T-cell (primary cell): ENCODE measurements around the gene CEBPB. TPM values are rescaled to one million over a fixed set of nuclear protein-coding genes. Genes with fewer than 3 reads are reported as not detected.

Source experiments
- ATAC-seq, 4 experiments: fragments of 200-7000 bp in 3 of 4; fragments of 150-1000 bp in 1 of 4; cut with Tn5 transposase; replicated peaks in 1 of 4; 1 replicate in 3 of 4; 2 replicates in 1 of 4; pipeline ENCODE4 v1.10.0; 2021; ENCODE audit warnings: moderate library complexity in 3 of 4, mild to moderate bottlenecking in 2 of 4, moderate number of reproducible peaks in 1 of 4
- CTCF ChIA-PET, 2 donors: fragments of 300-600 bp; sonication (Branson Sonifier 250); formaldehyde crosslinking; loops; one replicate each; lab custom pipeline; 2022; ENCODE audit warnings: antibody characterized with exemption in 2 of 2; lab: Charles Lee
- POLR2A ChIA-PET, 2 donors: fragments of 300-600 bp; sonication (Branson Sonifier 250); formaldehyde crosslinking; loops; one replicate each; lab custom pipeline; 2022; ENCODE audit warnings: antibody characterized with exemption in 2 of 2; lab: Charles Lee
- DNase-seq, 35 experiments: peaks; one replicate each; pipeline versions ENCODE4 v3.0.0 to v3.0.0-alpha.2; 2013 to 2023
- H3K27ac ChIP-seq: one replicate; pipeline ENCODE4 v1.5.1; 2013; ENCODE audit warnings: low read length
- H3K27me3 ChIP-seq, 2 experiments: replicated peaks in 1 of 2; 1 replicate in 1 of 2; 2 replicates in 1 of 2; pipeline versions ENCODE4 v1.6.1 to v1.7.0; 2013; ENCODE audit warnings: low read length in 1 of 2, mixed read lengths in 1 of 2; ENCODE audit not compliant: control insufficient read depth in 2 of 2, insufficient read depth in 2 of 2; ENCODE audit errors: extremely low read depth in 1 of 2
- H3K36me3 ChIP-seq, 2 donors: 1 replicate in 1 of 2; 2 replicates in 1 of 2; pipeline versions ENCODE4 v1.6.1 to v1.7.0; 2013; ENCODE audit warnings: low read length in 1 of 2; ENCODE audit not compliant: control insufficient read depth in 2 of 2, insufficient read depth in 1 of 2; ENCODE audit errors: extremely low read depth in 1 of 2
- H3K4me1 ChIP-seq, 2 experiments: 1 replicate in 1 of 2; 2 replicates in 1 of 2; pipeline versions ENCODE4 v1.6.1 to v1.7.0; 2013; ENCODE audit warnings: low read length in 2 of 2, mixed read lengths in 1 of 2; ENCODE audit not compliant: insufficient read depth in 2 of 2, control insufficient read depth in 1 of 2; ENCODE audit errors: extremely low read depth in 1 of 2
- H3K4me3 ChIP-seq, 2 donors: 1 replicate in 1 of 2; 2 replicates in 1 of 2; pipeline versions ENCODE4 v1.5.1 to v1.7.0; 2013; ENCODE audit warnings: mild to moderate bottlenecking in 2 of 2, low read length in 1 of 2, moderate library complexity in 1 of 2; ENCODE audit not compliant: control insufficient read depth in 1 of 2; ENCODE audit errors: extremely low read depth in 1 of 2
- H3K9me3 ChIP-seq: 2 replicates; pipeline ENCODE4 v1.7.0; 2013
- H3K27ac Mint-ChIP-seq, 2 donors: one replicate each; pipeline ENCODE4 v1.8.0; 2020 to 2021; ENCODE audit warnings: mild to moderate bottlenecking in 2 of 2, mixed read lengths in 2 of 2
- H3K27me3 Mint-ChIP-seq, 2 donors: one replicate each; pipeline ENCODE4 v1.8.0; 2021 to 2022; ENCODE audit warnings: mixed read lengths in 2 of 2
- H3K36me3 Mint-ChIP-seq: one replicate; pipeline ENCODE4 v1.8.0; 2021; ENCODE audit warnings: mixed read lengths
- H3K4me1 Mint-ChIP-seq, 3 donors: one replicate each; pipeline ENCODE4 v1.8.0; 2020 to 2022; ENCODE audit warnings: mixed read lengths in 3 of 3, mild to moderate bottlenecking in 1 of 3
- H3K4me3 Mint-ChIP-seq, 3 donors: one replicate each; pipeline ENCODE4 v1.8.0; 2020 to 2022; ENCODE audit warnings: mild to moderate bottlenecking in 3 of 3, mixed read lengths in 3 of 3, moderate library complexity in 3 of 3
- H3K9me3 Mint-ChIP-seq, 3 donors: one replicate each; pipeline ENCODE4 v1.8.0; 2020 to 2022; ENCODE audit warnings: mixed read lengths in 3 of 3
- WGBS: methylation state at CpG from one replicate; pipeline ENCODE4 v1.1.5; 2013; ENCODE audit warnings: missing lambda C conversion rate; ENCODE audit not compliant: insufficient coverage; 5-methylcytosine and 5-hydroxymethylcytosine counted together
- total RNA-seq, 35 experiments: library from RNA in 6 of 35; stranded (reverse) in 6 of 35; fragments of 120-200 nt in 1 of 35; gene quantifications; one replicate each; pipeline versions ENCODE4 v1.2.1 to v1.2.4 and lab custom pipeline; 2013 to 2026

CEBPB gene
- total RNA-seq, 5 donors from 2014 or later (not counting 1 experiment from before 2014, with no cell fraction given), result 25.8 to 53.8 (median 48.0) TPM

DNA sequence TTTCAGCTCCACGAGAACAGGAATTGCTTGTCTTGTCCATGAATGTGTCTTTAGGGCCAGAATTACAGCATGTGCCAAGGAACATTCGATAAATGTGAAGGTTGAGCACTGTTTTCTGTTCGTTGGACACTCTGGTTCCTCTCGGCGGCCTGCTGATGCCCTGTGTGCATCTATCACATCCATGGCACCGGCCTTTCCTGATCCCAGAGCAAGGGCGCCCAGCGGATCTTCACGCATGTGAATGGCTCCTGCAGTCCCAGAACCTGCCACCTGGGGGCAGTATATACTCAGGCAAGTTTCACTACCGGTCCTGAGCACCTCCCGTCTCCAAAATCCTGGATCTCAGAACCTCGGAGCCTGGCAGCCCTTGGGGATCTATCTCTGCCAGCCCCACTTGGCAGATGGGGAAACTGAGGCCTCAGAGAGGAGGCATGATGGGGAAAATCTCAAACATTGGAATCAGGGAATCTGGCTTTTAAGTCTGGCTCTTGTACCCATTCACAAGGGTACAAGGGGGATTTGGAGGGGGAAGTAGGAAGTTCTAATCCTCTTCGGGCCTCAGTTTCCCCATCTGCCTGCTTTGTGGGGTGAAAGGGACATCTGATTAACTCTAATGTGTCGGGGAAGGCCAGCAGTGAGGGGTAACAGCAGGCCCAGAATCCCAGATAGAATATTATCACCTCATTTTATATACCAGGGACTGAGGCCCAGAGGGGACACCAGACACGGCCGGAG, 4.3 kb upstream of the CEBPB start:
- peaks cover 0 to 13% of the 10 kb centered on the region in 2 experiments for H3K4me1 ChIP-seq
- Mint-ChIP-seq H3K9me3 (no peaks in the 10 kb centered on the region), H3K27me3 (peaks cover 8 to 22% of the 10 kb centered on the region in 2 donors), H3K36me3 (no peaks in the 10 kb centered on the region), H3K4me1 (peaks cover 2 to 7% (median 3%) of the 10 kb centered on the region in 3 donors), H3K4me3 (no peak overlapping the region), H3K27ac (peak overlapping the region; percentile 16 to 59)
- no peak overlapping the region for H3K27ac ChIP-seq
- H3K9me3 ChIP-seq, result no peaks in the 10 kb centered on the region
- ATAC-seq (peak in 2 of 4 experiments; percentile 17 to 25), DNase-seq (peak; percentile 52 to 92 (median 79))
- 17% methylated on average over 13 of the region's 16 CpGs for WGBS
- no peaks in the 10 kb centered on the region for H3K36me3 ChIP-seq
- peaks cover 0 to 16% of the 10 kb centered on the region in 2 experiments for H3K27me3 ChIP-seq
- CTCF ChIA-PET, result interaction anchor here (0.6 to 5.7 kb wide), 2 partner anchors 26 to 277 kb away, joined by 3 to 34 read pairs; no protein-coding TSS in a partner anchor
- no peak overlapping the region for H3K4me3 ChIP-seq
- POLR2A ChIA-PET, result no interaction called here

DNA sequence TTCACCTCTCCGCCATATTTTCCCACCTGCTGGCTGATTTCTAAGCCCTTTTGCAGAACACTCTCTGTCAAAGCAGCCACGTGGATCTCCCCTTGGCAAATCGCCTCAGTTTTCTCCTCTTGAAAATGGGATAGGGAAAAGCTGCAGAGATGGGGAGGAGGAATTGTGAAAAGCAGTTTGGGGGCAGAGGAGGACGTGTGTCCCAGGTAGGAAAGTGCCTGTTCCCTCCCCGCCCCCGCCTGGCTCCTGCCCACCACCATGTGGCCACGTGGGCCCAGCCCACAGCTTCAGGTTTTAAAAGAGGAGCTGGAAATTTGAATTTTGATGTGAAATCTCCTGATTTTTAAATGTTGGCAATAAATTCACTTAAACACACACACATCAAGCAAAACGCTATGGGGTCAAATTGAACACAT, 3.6 kb upstream of the CEBPB start:
- Histone ChIP-seq H3K27ac (no peak overlapping the region), H3K4me1 (peaks cover 0 to 13% of the 10 kb centered on the region in 2 experiments), H3K4me3 (no peak overlapping the region), H3K9me3 (no peaks in the 10 kb centered on the region), H3K27me3 (peaks cover 0 to 16% of the 10 kb centered on the region in 2 experiments), H3K36me3 (no peaks in the 10 kb centered on the region)
- ChIA-PET POLR2A (no interaction called here), CTCF (interaction anchor here (0.6 to 5.7 kb wide), 8 partner anchors 21 to 401 kb away, joined by 3 to 34 read pairs (median 5); no protein-coding TSS in a partner anchor)
- no CpG with 5 or more reads among the region's 8 CpGs for WGBS
- H3K27me3 Mint-ChIP-seq, result peaks cover 8 to 22% of the 10 kb centered on the region in 2 donors
- ATAC-seq (no peak), DNase-seq (no peak)
- H3K4me1 Mint-ChIP-seq, result peaks cover 2 to 7% (median 3%) of the 10 kb centered on the region in 3 donors
- H3K9me3 Mint-ChIP-seq, result no peaks in the 10 kb centered on the region
- H3K27ac Mint-ChIP-seq, result no peak overlapping the region
- no peaks in the 10 kb centered on the region for H3K36me3 Mint-ChIP-seq
- H3K4me3 Mint-ChIP-seq, result no peak overlapping the region

DNA sequence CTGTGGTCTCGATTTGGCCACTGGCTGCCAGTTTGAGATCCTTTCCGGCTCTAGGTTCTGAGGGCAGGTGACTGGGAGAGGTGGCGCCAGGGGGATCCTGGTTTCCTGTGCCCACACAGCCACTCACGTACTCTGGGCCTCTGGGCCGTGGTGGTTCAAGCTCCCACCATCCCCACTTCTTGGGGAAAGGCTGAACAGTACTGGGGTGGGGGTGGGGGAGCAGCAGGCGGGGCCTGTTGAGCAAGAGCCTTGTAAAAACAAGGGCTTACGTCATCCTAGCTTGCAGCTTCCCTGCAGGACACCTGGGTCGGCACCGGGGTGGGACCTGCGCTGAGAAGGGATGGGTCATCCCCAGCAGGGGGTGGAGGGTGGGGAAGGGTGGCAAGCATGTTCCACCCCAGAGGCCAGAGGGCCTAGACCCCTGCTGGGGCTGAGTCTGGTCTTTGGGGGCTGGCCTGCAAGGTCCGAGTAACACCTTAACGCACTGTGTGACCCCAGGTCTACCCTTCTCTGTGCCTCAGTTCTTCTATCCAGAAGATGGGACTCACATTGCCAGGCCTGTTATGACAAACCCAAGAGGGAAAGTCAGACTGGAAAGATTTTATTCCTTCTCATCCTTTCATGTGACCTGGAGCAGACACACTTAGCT, 3.1 kb upstream of the CEBPB start:
- DNase-seq (no peak), ATAC-seq (no peak)
- Histone ChIP-seq H3K27me3 (peaks cover 0 to 16% of the 10 kb centered on the region in 2 experiments), H3K36me3 (no peaks in the 10 kb centered on the region), H3K9me3 (no peaks in the 10 kb centered on the region), H3K4me1 (peaks cover 2 to 13% of the 10 kb centered on the region in 2 experiments), H3K4me3 (no peak overlapping the region), H3K27ac (no peak overlapping the region)
- Mint-ChIP-seq H3K4me3 (no peak overlapping the region), H3K27me3 (peaks cover 8 to 22% of the 10 kb centered on the region in 2 donors), H3K4me1 (peaks cover 6 to 11% (median 6%) of the 10 kb centered on the region in 3 donors), H3K9me3 (no peaks in the 10 kb centered on the region), H3K27ac (peak overlapping the region in 1 of 2 donors; percentile 41), H3K36me3 (no peaks in the 10 kb centered on the region)
- ChIA-PET CTCF (interaction anchor here (0.6 to 5.7 kb wide), 8 partner anchors 22 to 401 kb away, joined by 3 to 34 read pairs (median 5); no protein-coding TSS in a partner anchor), POLR2A (no interaction called here)
- 92% methylated on average over 7 of the region's 12 CpGs for WGBS

DNA sequence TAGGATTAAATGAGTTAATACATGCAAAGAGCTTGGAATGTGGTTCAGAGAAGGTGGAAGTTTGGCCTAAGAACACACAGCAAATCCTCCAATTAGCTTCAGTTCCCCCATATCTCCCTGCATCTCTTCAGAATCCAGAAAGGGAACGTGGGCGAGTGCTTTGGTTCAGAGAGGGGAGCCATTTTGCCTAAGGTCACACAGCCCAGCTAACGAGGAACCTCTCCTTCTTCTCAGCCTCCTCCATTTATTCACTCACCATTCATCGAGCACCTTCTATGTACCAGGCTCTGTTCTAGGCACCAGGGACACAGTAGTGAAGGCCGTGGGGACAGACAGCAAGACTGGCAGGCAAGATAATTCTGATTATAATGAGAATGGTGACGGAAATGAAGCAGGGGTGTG, 2.3 kb upstream of the CEBPB start:
- CTCF ChIA-PET, result interaction anchor here (0.6 to 5.7 kb wide), 4 partner anchors 274 to 732 kb away, joined by 3 to 34 read pairs (median 5); partner anchors contain the start of gene KCNB1 (in 1 of the 2)
- Histone ChIP-seq H3K36me3 (no peaks in the 10 kb centered on the region), H3K4me1 (peaks cover 8 to 21% of the 10 kb centered on the region in 2 experiments)

DNA sequence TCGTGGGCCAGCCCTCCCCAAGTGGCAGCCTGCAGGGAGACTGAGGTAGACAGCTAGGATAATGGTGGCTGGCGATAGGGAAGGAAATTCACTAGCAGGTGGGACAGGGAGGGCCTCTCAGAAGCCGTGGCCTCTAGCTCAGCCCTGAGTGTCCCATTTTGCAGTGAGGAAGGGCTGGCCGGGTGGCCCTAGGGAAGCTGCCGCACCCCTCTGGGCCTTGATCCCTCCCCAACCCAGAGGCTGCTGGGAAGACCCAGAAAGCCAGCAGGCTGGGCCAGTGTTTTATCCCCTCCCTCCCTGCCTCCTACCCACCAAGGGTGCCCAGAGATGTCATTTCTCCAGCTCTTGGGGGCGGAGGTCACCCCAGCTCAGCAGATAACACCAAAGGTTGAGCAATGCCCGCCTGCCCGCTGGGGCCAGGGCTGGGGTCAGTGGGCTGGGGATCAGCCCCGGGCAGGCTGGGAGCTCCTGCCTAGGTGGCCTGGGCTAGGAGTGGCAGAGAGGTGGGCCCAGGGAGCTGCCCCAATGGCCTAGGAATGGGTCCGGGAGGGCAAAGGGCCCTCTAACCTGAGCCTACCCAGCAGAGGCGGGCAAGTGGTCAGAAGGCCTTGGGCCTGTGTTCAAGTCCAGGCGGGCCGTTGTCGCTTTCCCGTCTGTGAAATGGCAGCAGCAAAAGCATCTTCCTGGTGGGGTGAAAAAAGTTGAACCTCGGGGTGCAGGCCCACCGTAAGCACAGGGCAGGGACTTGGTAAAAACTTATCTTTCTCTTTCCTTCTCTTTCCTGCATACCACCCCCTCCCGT, 1.6 kb upstream of the CEBPB start:
- ChIA-PET POLR2A (no interaction called here), CTCF (interaction anchor here (0.7 to 5.7 kb wide), 2 partner anchors 274 to 287 kb away, joined by 3 to 34 read pairs; no protein-coding TSS in a partner anchor)
- Mint-ChIP-seq H3K9me3 (no peaks in the 10 kb centered on the region), H3K27me3 (peaks cover 8 to 18% of the 10 kb centered on the region in 2 donors), H3K4me3 (peak overlapping the region in 2 of 3 donors; percentile 67 to 87), H3K4me1 (peaks cover 20 to 25% (median 21%) of the 10 kb centered on the region in 3 donors), H3K36me3 (no peaks in the 10 kb centered on the region), H3K27ac (peak overlapping the region; percentile 11 to 72)
- H3K9me3 ChIP-seq, result no peaks in the 10 kb centered on the region
- DNase-seq (no peak), ATAC-seq (no peak)
- peaks cover 0 to 16% of the 10 kb centered on the region in 2 experiments for H3K27me3 ChIP-seq
- peaks cover 9 to 29% of the 10 kb centered on the region in 2 experiments for H3K4me1 ChIP-seq
- no peak overlapping the region for H3K4me3 ChIP-seq
- no peak overlapping the region for H3K27ac ChIP-seq
- H3K36me3 ChIP-seq, result peaks cover 0 to 5% of the 10 kb centered on the region in 2 donors
- WGBS, result 91% methylated on average over 9 of the region's 18 CpGs

More for the DNA sequence above, 2.3 kb upstream of the CEBPB start:
- H3K4me3 Mint-ChIP-seq, result peak overlapping the region in 1 of 3 donors; percentile 56
- peaks cover 8 to 22% of the 10 kb centered on the region in 2 donors for H3K27me3 Mint-ChIP-seq
- H3K27ac Mint-ChIP-seq, result peak overlapping the region in 1 of 2 donors; percentile 72
- no peaks in the 10 kb centered on the region for H3K9me3 ChIP-seq
- ATAC-seq (no peak), DNase-seq (no peak)
- H3K9me3 Mint-ChIP-seq, result no peaks in the 10 kb centered on the region
- H3K36me3 Mint-ChIP-seq, result no peaks in the 10 kb centered on the region
- H3K4me3 ChIP-seq, result no peak overlapping the region
- H3K27ac ChIP-seq, result no peak overlapping the region
- POLR2A ChIA-PET, result no interaction called here
- peaks cover 13 to 19% (median 14%) of the 10 kb centered on the region in 3 donors for H3K4me1 Mint-ChIP-seq
- H3K27me3 ChIP-seq, result peaks cover 0 to 16% of the 10 kb centered on the region in 2 experiments
- 100% methylated on average over 1 of the region's 6 CpGs for WGBS
